A549 (cell line): Measurements from ENCODE around the gene UBXN7. TPM values are rescaled to one million over a fixed set of nuclear protein-coding genes. Genes with fewer than 3 reads are reported as not detected.

ENCODE experiments used
- ATAC-seq, 2 experiments: fragments of 200-7000 bp in 1 of 2; fragments of >200 bp in 1 of 2; cut with Nextera tagmentation in 1 of 2; cut with Tn5 transposase in 1 of 2; 3 replicates each; pipeline versions ENCODE4 v1.8.0 to v1.9.1; 2018 to 2020; ENCODE audit warnings: mild to moderate bottlenecking in 1 of 2, moderate library complexity in 1 of 2
- CTCF ChIA-PET: fragments of 300-600 bp; sonication (Branson Sonifier 250); formaldehyde crosslinking; extraction: SDS; loops from one replicate; lab custom pipeline; 2021; ENCODE audit warnings: antibody characterized with exemption, inconsistent platforms; lab: Yijun Ruan, JAX
- POLR2A ChIA-PET: fragments of 350-600 bp; formaldehyde crosslinking; extraction: SDS; loops from one replicate; lab custom pipeline; 2021; ENCODE audit warnings: antibody characterized with exemption, inconsistent platforms; lab: Yijun Ruan, JAX
- DNase-seq, 2 experiments: peaks; one replicate each; pipeline versions ENCODE4 v3.0.0 to v3.0.0-alpha.2; 2011 to 2016; ENCODE audit warnings: low read depth in 1 of 2, low spot score in 1 of 2
- FAIRE-seq: peaks from 2 replicates; lab custom pipeline; 2011; peaks lifted over from hg19 to GRCh38; lab: Jason Lieb, UNC
- H3K27ac ChIP-seq, 2 experiments: fragments of >200 bp; sonication (Bioruptor Twin); formaldehyde crosslinking; 3 replicates each; pipeline ENCODE4 v1.5.1; 2016 to 2017
- H3K4me1 ChIP-seq: fragments of >200 bp; sonication (Bioruptor Twin); formaldehyde crosslinking; 3 replicates; pipeline ENCODE4 v1.6.1; 2016
- H3K4me2 ChIP-seq: fragments of >200 bp; sonication (Bioruptor Twin); formaldehyde crosslinking; 3 replicates; pipeline ENCODE4 v1.6.1; 2016
- H3K4me3 ChIP-seq: fragments of >200 bp; sonication (Bioruptor Twin); formaldehyde crosslinking; 3 replicates; pipeline ENCODE4 v1.5.1; 2016
- H3K9me3 ChIP-seq: fragments of >200 bp; sonication (Bioruptor Twin); formaldehyde crosslinking; 3 replicates; pipeline ENCODE4 v1.6.1; 2016
- E2F6 ChIP-seq: IDR thresholded peaks from 2 replicates; pipeline ENCODE4 v1.6.1; 2012; ENCODE audit warnings: low read depth, borderline replicate concordance
- ESRRA ChIP-seq: fragments of 150-350 bp; IDR thresholded peaks from 2 replicates; pipeline ENCODE4 v1.6.1; 2014; ENCODE audit warnings: mild to moderate bottlenecking, low read length, borderline replicate concordance
- FOSL2 ChIP-seq, 2 experiments: fragments of 450-650 bp in 1 of 2; fragments of >200 bp in 1 of 2; sonication (Bioruptor Twin) in 1 of 2; formaldehyde crosslinking; IDR thresholded peaks; 2 replicates each; pipeline versions ENCODE4 v1.5.0 to v1.6.1; 2016 to 2020; ENCODE audit warnings: mild to moderate bottlenecking in 1 of 2, moderate library complexity in 1 of 2
- HES2 ChIP-seq: fragments of >200 bp; sonication (Bioruptor Twin); formaldehyde crosslinking; IDR thresholded peaks from 2 replicates; pipeline ENCODE4 v1.6.1; 2016
- HEYL ChIP-seq: fragments of 250-450 bp; sonication (Bioruptor Pico); IDR thresholded peaks from 2 replicates; pipeline ENCODE4 v1.8.0; 2021; ENCODE audit warnings: mild to moderate bottlenecking, moderate library complexity
- HMGXB4 ChIP-seq: fragments of 250-450 bp; sonication (Bioruptor Pico); IDR thresholded peaks from 2 replicates; pipeline ENCODE4 v1.5.0; 2021; ENCODE audit warnings: mild to moderate bottlenecking, moderate library complexity, borderline replicate concordance
- KDM1A ChIP-seq: fragments of 200-600 bp; sonication (generic); IDR thresholded peaks from 2 replicates; pipeline ENCODE4 v1.6.1; 2016; ENCODE audit warnings: low read depth, mild to moderate bottlenecking
- MAFK ChIP-seq: fragments of 450-650 bp; IDR thresholded peaks from 2 replicates; pipeline ENCODE4 v1.6.1; 2014; ENCODE audit not compliant: partially characterized antibody
- PHF8 ChIP-seq: fragments of 200-600 bp; sonication (generic); IDR thresholded peaks from 2 replicates; pipeline ENCODE4 v1.6.1; 2016; ENCODE audit warnings: low read depth, mild to moderate bottlenecking, antibody characterized with exemption, moderate library complexity, borderline replicate concordance
- POLR2A ChIP-seq: IDR thresholded peaks from 2 replicates; pipeline ENCODE4 v1.6.1; 2012; ENCODE audit warnings: mild to moderate bottlenecking, low read length
- POLR2AphosphoS2 ChIP-seq: conservative IDR thresholded peaks from 2 replicates; pipeline ENCODE4 v1.6.1; 2012; ENCODE audit warnings: low read length, improper control_type of control experiment, inconsistent platforms
- RCOR1 ChIP-seq: fragments of 150-350 bp; IDR thresholded peaks from 2 replicates; pipeline ENCODE4 v1.6.1; 2014; ENCODE audit warnings: antibody characterized with exemption, low read length, low read depth
- REST ChIP-seq: fragments of 200-600 bp; sonication (generic); IDR thresholded peaks from 2 replicates; pipeline ENCODE4 v1.6.1; 2016; ENCODE audit warnings: antibody characterized with exemption, mild to moderate bottlenecking, moderate library complexity
- RFX5 ChIP-seq: fragments of 450-650 bp; IDR thresholded peaks from 2 replicates; pipeline ENCODE4 v1.7.1; 2014; ENCODE audit warnings: antibody characterized with exemption, mild to moderate bottlenecking, moderate library complexity
- SMC3 ChIP-seq: fragments of >200 bp; sonication (Bioruptor Twin); formaldehyde crosslinking; IDR thresholded peaks from 3 replicates; pipeline ENCODE4 v1.6.1; 2018; ENCODE audit warnings: inconsistent platforms
- USF2 ChIP-seq: fragments of 450-650 bp; IDR thresholded peaks from 2 replicates; pipeline ENCODE4 v1.6.1; 2014; ENCODE audit warnings: antibody characterized with exemption
- WGBS: methylation state at CpG from one replicate; pipeline ENCODE4 v1.1.6; 2017; ENCODE audit errors: missing lambda C conversion rate; 5-methylcytosine and 5-hydroxymethylcytosine counted together
- polyA plus RNA-seq, 4 experiments: library from polyadenylated mRNA; depleted of rRNA in 3 of 4; stranded (reverse); fragments of >200 nt; fragmentation: RNase III in 1 of 4; extraction: RNeasy Plus Mini Kit Qiagen cat#74134 plus additional on column Dnase treatment in 1 of 4; gene quantifications; 2 replicates in 3 of 4; 3 replicates in 1 of 4; pipeline ENCODE4 v1.2.3, GENCODE V29; 2011 to 2017

Gene UBXN7
- polyA plus RNA-seq, 2 of the 4 experiments (the other 2 are of a cell fraction), result 7.9 to 14.5 TPM

GRCh38 chr3:196339044-196339443 lies 93.2 kb downstream of the UBXN7 start:
- WGBS, result 88% methylated on average over 6 of the region's 6 CpGs
- CTCF ChIA-PET, result interaction anchor here (0.8 to 1.3 kb wide), 2 partner anchors 84 to 219 kb away, joined by 3 to 5 read pairs; no protein-coding TSS in a partner anchor
- Histone ChIP-seq H3K27ac (peak overlapping the region; percentile 88 to 90), H3K9me3 (no peaks in the 10 kb centered on the region), H3K4me3 (no peak overlapping the region; the same call in 2 of the 3 replicates), H3K4me1 (peaks cover 48% of the 10 kb centered on the region), H3K4me2 (peak overlapping the region; percentile 78)
- FAIRE-seq, result no peak
- TF ChIP-seq KDM1A (no peak), MAFK (peak; percentile 18)
- POLR2A ChIA-PET, result interaction anchor here (2.0 kb wide), 1 partner anchor 21 kb away, joined by 12 read pairs; the partner anchor contains the start of gene DYNLT2B
- DNase-seq, result no peak
- no peak for ATAC-seq

- ATAC-seq, result no peak
- FAIRE-seq, result no peak
- CTCF ChIA-PET, result interaction anchor here (0.7 to 1.7 kb wide), 3 partner anchors 9 to 192 kb away, joined by 3 to 6 read pairs (median 3); no protein-coding TSS in a partner anchor
- Histone ChIP-seq H3K9me3 (no peaks in the 10 kb centered on the region), H3K4me2 (peak overlapping the region; percentile 78), H3K27ac (peak overlapping the region; percentile 88 to 90), H3K4me3 (peak overlapping the region; percentile 37; the same call in 1 of the 3 replicates), H3K4me1 (peaks cover 48% of the 10 kb centered on the region)
- TF ChIP-seq POLR2A, result no peak
- no peak for TF ChIP-seq E2F6
- TF ChIP-seq FOSL2 (IDR thresholded peaks at IDR 0.05), result no peak
- no peak for TF ChIP-seq FOSL2 (CRISPR knock-in tag; IDR thresholded peaks at IDR 0.05)
- TF ChIP-seq SMC3, result no peak
- TF ChIP-seq RFX5, result no peak
- no peak for TF ChIP-seq REST
- no peak for TF ChIP-seq USF2
- TF ChIP-seq POLR2AphosphoS2, result no peak
- no peak for TF ChIP-seq HES2
- WGBS, result 81% methylated on average over 17 of the region's 17 CpGs
- no peak for DNase-seq
- POLR2A ChIA-PET, result no interaction called here
Observed at GRCh38 chr3:196336319-196337145, 95.7 kb downstream of the UBXN7 start.

- Histone ChIP-seq H3K9me3 (no peaks in the 10 kb centered on the region), H3K27ac (peak overlapping the region in 1 of 2 experiments; percentile 49; a peak in 2 of 6 replicates), H3K4me2 (0 out of 3 replicates have a peak overlapping the region, but pooled peaks have one; percentile 14), H3K4me3 (no peak overlapping the region), H3K4me1 (peaks cover 42% of the 10 kb centered on the region)
- no peak for DNase-seq
- no peak for FAIRE-seq
- TF ChIP-seq ESRRA, result no peak
- TF ChIP-seq HEYL (CRISPR knock-in tag), result no peak
- no peak for TF ChIP-seq RCOR1
- TF ChIP-seq HMGXB4 (CRISPR knock-in tag), result no peak
- TF ChIP-seq PHF8, result no peak
- ChIA-PET CTCF (interaction anchor here (0.8 kb wide), 1 partner anchor 193 kb away, joined by 3 read pairs; no protein-coding TSS in a partner anchor), POLR2A (no interaction called here)
- 97% methylated on average over 10 of the region's 12 CpGs for WGBS
- no peak for ATAC-seq
Observed at GRCh38 chr3:196335503-196335948, 96.7 kb downstream of the UBXN7 start.
